H1 (cell line): ENCODE results near the gene FGGY. TPM values are rescaled to one million over a fixed set of nuclear protein-coding genes. Genes with fewer than 3 reads are reported as not detected.
A peak's percentile ranks its signal among the peaks of the same experiment; 100 is the strongest.

Experiments
- CTCF ChIA-PET: fragments of 300-600 bp; sonication (Branson Sonifier 250); formaldehyde crosslinking; loops from one replicate; lab custom pipeline; 2021; ENCODE audit not compliant: partially characterized antibody; lab: Charles Lee
- POLR2A ChIA-PET: fragments of 300-600 bp; sonication (Branson Sonifier 250); formaldehyde crosslinking; loops from one replicate; lab custom pipeline; 2021; ENCODE audit warnings: inconsistent platforms; ENCODE audit not compliant: partially characterized antibody; lab: Charles Lee
- DNase-seq, 2 experiments: peaks; one replicate each; pipeline versions ENCODE4 v3.0.0 to v3.0.0-alpha.2; 2010 to 2022; ENCODE audit warnings: low spot score in 2 of 2, low read depth in 1 of 2, mixed read lengths in 1 of 2
- FAIRE-seq: peaks from 2 replicates; lab custom pipeline; 2011; peaks lifted over from hg19 to GRCh38; lab: Jason Lieb, UNC
- H2AFZ ChIP-seq: 2 replicates; pipeline ENCODE4 v1.8.1; 2012; ENCODE audit warnings: low read length, inconsistent platforms
- H2AK5ac ChIP-seq: 2 replicates; pipeline ENCODE4 v1.6.1; 2013; ENCODE audit warnings: low read depth, low read length
- H2BK120ac ChIP-seq: replicated peaks from 2 replicates; pipeline ENCODE3; 2013; ENCODE audit warnings: low read depth, low read length, inconsistent platforms
- H2BK12ac ChIP-seq: 2 replicates; pipeline ENCODE4 v1.6.1; 2013; ENCODE audit warnings: low read depth, low read length
- H2BK15ac ChIP-seq: 2 replicates; pipeline ENCODE4 v1.6.1; 2013; ENCODE audit warnings: low read length
- H2BK20ac ChIP-seq: 2 replicates; pipeline ENCODE4 v1.6.1; 2013; ENCODE audit warnings: low read length
- H2BK5ac ChIP-seq: 2 replicates; pipeline ENCODE4 v1.6.1; 2013; ENCODE audit warnings: low read depth, low read length
- H3K14ac ChIP-seq: 2 replicates; pipeline ENCODE4 v1.6.1; 2013; ENCODE audit warnings: inconsistent platforms; ENCODE audit not compliant: insufficient read length
- H3K18ac ChIP-seq: 2 replicates; pipeline ENCODE4 v1.6.1; 2013; ENCODE audit warnings: low read length; ENCODE audit errors: extremely low read depth
- H3K23ac ChIP-seq: 2 replicates; pipeline ENCODE4 v1.6.1; 2013; ENCODE audit warnings: inconsistent platforms; ENCODE audit not compliant: insufficient read length
- H3K23me2 ChIP-seq: 2 replicates; pipeline ENCODE4 v1.6.1; 2013; ENCODE audit warnings: low read depth, low read length
- H3K27ac ChIP-seq: 2 replicates; pipeline ENCODE4 v1.6.1; 2011; ENCODE audit warnings: low read depth, low read length, inconsistent platforms
- H3K27me3 ChIP-seq, 4 experiments: replicated peaks in 1 of 4; 1 replicate in 1 of 4; 2 replicates in 3 of 4; pipeline versions ENCODE4 v1.6.1 to v1.8.1; 2011 to 2013; ENCODE audit warnings: low read length in 3 of 4, mild to moderate bottlenecking in 3 of 4, inconsistent platforms in 2 of 4, mixed read lengths in 2 of 4, moderate library complexity in 1 of 4; ENCODE audit not compliant: control insufficient read depth in 3 of 4, insufficient read depth in 3 of 4; ENCODE audit errors: extremely low read depth in 1 of 4
- H3K36me3 ChIP-seq, 4 experiments: 2 replicates each; pipeline versions ENCODE4 v1.6.1 to v1.8.1; 2011 to 2013; ENCODE audit warnings: mild to moderate bottlenecking in 4 of 4, low read length in 3 of 4, moderate library complexity in 2 of 4, control low read depth in 1 of 4, inconsistent platforms in 1 of 4; ENCODE audit not compliant: insufficient read depth in 4 of 4, control insufficient read depth in 2 of 4
- H3K4ac ChIP-seq: replicated peaks from 2 replicates; pipeline ENCODE3; 2013; ENCODE audit warnings: low read length, low read depth, mixed read lengths, inconsistent platforms; ENCODE audit not compliant: insufficient read length
- H3K4me1 ChIP-seq, 4 experiments: replicated peaks in 1 of 4; 1 replicate in 1 of 4; 2 replicates in 3 of 4; pipeline versions ENCODE4 v1.6.1 to v1.8.1; 2011 to 2013; ENCODE audit warnings: low read length in 3 of 4, inconsistent platforms in 2 of 4, mixed read lengths in 1 of 4; ENCODE audit not compliant: insufficient read depth in 4 of 4, control insufficient read depth in 3 of 4
- H3K4me2 ChIP-seq, 2 experiments: 2 replicates each; pipeline versions ENCODE4 v1.6.1 to v1.8.1; 2011 to 2013; ENCODE audit warnings: low read depth in 2 of 2, low read length in 2 of 2, control low read depth in 1 of 2, inconsistent platforms in 1 of 2, mild to moderate bottlenecking in 1 of 2; ENCODE audit not compliant: insufficient read depth in 1 of 2
- H3K4me3 ChIP-seq, 4 experiments: fragments of 200-600, 300-600 bp in 1 of 4; sonication (generic), shearing (Covaris generic), sonication (Bioruptor Twin) in 1 of 4; 2 replicates each; pipeline versions ENCODE4 v1.5.1 to v1.8.1; 2011 to 2016; ENCODE audit warnings: low read length in 4 of 4, low read depth in 3 of 4, control low read depth in 2 of 4, inconsistent platforms in 2 of 4, mild to moderate bottlenecking in 2 of 4, mixed read lengths in 1 of 4, moderate library complexity in 1 of 4; ENCODE audit not compliant: insufficient read depth in 2 of 4; ENCODE audit errors: extremely low read depth in 1 of 4
- H3K56ac ChIP-seq: replicated peaks from 2 replicates; pipeline ENCODE3; 2013; ENCODE audit warnings: low read depth, mild to moderate bottlenecking, mixed read lengths, low read length, inconsistent platforms; ENCODE audit not compliant: insufficient read length
- H3K79me1 ChIP-seq: 2 replicates; pipeline ENCODE4 v1.6.1; 2013; ENCODE audit warnings: low read depth, low read length, control low read depth
- H3K79me2 ChIP-seq, 2 experiments: 2 replicates each; pipeline versions ENCODE4 v1.6.1 to v1.8.1; 2012 to 2013; ENCODE audit warnings: low read length in 2 of 2, mild to moderate bottlenecking in 2 of 2, inconsistent platforms in 1 of 2; ENCODE audit not compliant: insufficient read depth in 2 of 2, control insufficient read depth in 1 of 2
- H3K9ac ChIP-seq, 4 experiments: replicated peaks in 1 of 4; 1 replicate in 1 of 4; 2 replicates in 3 of 4; pipeline versions ENCODE4 v1.6.1 to v1.8.1; 2011 to 2013; ENCODE audit warnings: low read depth in 3 of 4, low read length in 3 of 4, control low read depth in 2 of 4, mild to moderate bottlenecking in 2 of 4, moderate library complexity in 2 of 4, inconsistent platforms in 1 of 4; ENCODE audit errors: extremely low read depth in 1 of 4
- H3K9me3 ChIP-seq, 2 experiments: 2 replicates each; pipeline versions ENCODE4 v1.6.1 to v1.8.1; 2012 to 2013; ENCODE audit warnings: mild to moderate bottlenecking in 2 of 2, moderate library complexity in 2 of 2, control low read depth in 1 of 2, inconsistent platforms in 1 of 2, low read depth in 1 of 2, low read length in 1 of 2, mixed read lengths in 1 of 2; ENCODE audit not compliant: insufficient read depth in 2 of 2
- H4K20me1 ChIP-seq, 2 experiments: replicated peaks in 1 of 2; 2 replicates each; pipeline versions ENCODE3 to v1.8.1; 2011 to 2013; ENCODE audit warnings: inconsistent platforms in 2 of 2, low read length in 2 of 2, mild to moderate bottlenecking in 1 of 2; ENCODE audit not compliant: insufficient read depth in 2 of 2, control insufficient read depth in 1 of 2
- H4K5ac ChIP-seq: 2 replicates; pipeline ENCODE4 v1.6.1; 2013; ENCODE audit warnings: low read length, low read depth, mixed read lengths, inconsistent platforms; ENCODE audit not compliant: insufficient read length
- H4K8ac ChIP-seq: 2 replicates; pipeline ENCODE4 v1.8.0; 2013; ENCODE audit warnings: mild to moderate bottlenecking, moderate library complexity, low read length, inconsistent platforms; ENCODE audit not compliant: insufficient read depth; ENCODE audit errors: extremely low read depth
- H4K91ac ChIP-seq: replicated peaks from 2 replicates; pipeline ENCODE3; 2013; ENCODE audit warnings: low read length, mixed read lengths, inconsistent platforms; ENCODE audit not compliant: insufficient read length
- ASH2L ChIP-seq: fragments of 200-600, 300-600 bp; sonication (generic); IDR thresholded peaks from one replicate; pipeline ENCODE4 v1.7.1; 2017; ENCODE audit warnings: low read length
- BCL11A ChIP-seq, 2 experiments: IDR thresholded peaks; one replicate each; pipeline ENCODE4 v1.6.1; 2011; ENCODE audit warnings: low read depth in 2 of 2, low read length in 2 of 2, mild to moderate bottlenecking in 2 of 2
- CREB1 ChIP-seq: IDR thresholded peaks from 2 replicates; pipeline ENCODE4 v1.6.1; 2012; ENCODE audit warnings: inconsistent platforms
- HDAC2 ChIP-seq, 2 experiments: fragments of 300-600 bp in 1 of 2; sonication (generic) in 1 of 2; IDR thresholded peaks; 2 replicates each; pipeline ENCODE4 v1.6.1; 2011 to 2012; ENCODE audit warnings: low read depth in 2 of 2, low read length in 2 of 2, mild to moderate bottlenecking in 2 of 2, moderate library complexity in 2 of 2, borderline replicate concordance in 1 of 2, inconsistent platforms in 1 of 2
- NANOG ChIP-seq: IDR thresholded peaks from 2 replicates; pipeline ENCODE4 v1.6.1; 2011; ENCODE audit warnings: low read length, low read depth, mild to moderate bottlenecking, inconsistent platforms; ENCODE audit not compliant: insufficient read depth, poor library complexity, severe bottlenecking
- POLR2AphosphoS5 ChIP-seq: IDR thresholded peaks from 2 replicates; pipeline ENCODE4 v1.6.1; 2011; ENCODE audit warnings: low read depth, low read length
- POU5F1 ChIP-seq: IDR thresholded peaks from 2 replicates; pipeline ENCODE4 v1.6.1; 2011; ENCODE audit warnings: low read depth, mild to moderate bottlenecking, low read length, moderate library complexity
- RFX5 ChIP-seq: IDR thresholded peaks from 2 replicates; pipeline ENCODE4 v1.6.1; 2011; ENCODE audit warnings: low read depth, low read length, improper control_type of control experiment, borderline replicate concordance
- RNF2 ChIP-seq: fragments of 200-900, 300-1000 bp; sonication (generic); IDR thresholded peaks from 2 replicates; pipeline ENCODE4 v1.7.1; 2016; ENCODE audit warnings: borderline replicate concordance, low read depth, mild to moderate bottlenecking, antibody characterized with exemption, low read length; ENCODE audit not compliant: poor library complexity, severe bottlenecking; ENCODE audit errors: missing control alignments
- SP2 ChIP-seq: IDR thresholded peaks from 2 replicates; pipeline ENCODE4 v1.6.1; 2012; ENCODE audit warnings: mild to moderate bottlenecking, low read length, inconsistent platforms
- WGBS, 2 experiments: shearing (Covaris generic) in 1 of 2; methylation state at CpG; one replicate each; pipeline versions ENCODE4 v1.1.6 to v1.1.7; 2013 to 2015; ENCODE audit warnings: low lambda C conversion rate in 2 of 2, mixed read lengths in 2 of 2, inconsistent platforms in 1 of 2, low coverage in 1 of 2, missing lambda C conversion rate in 1 of 2; ENCODE audit not compliant: insufficient replicate concordance in 2 of 2, insufficient coverage in 1 of 2, insufficient read length in 1 of 2; ENCODE audit errors: extremely low coverage in 1 of 2, missing lambda C conversion rate in 1 of 2; 5-methylcytosine and 5-hydroxymethylcytosine counted together
- polyA plus RNA-seq, 7 experiments: library from polyadenylated mRNA; depleted of rRNA in 3 of 7; stranded (reverse) in 5 of 7; unstranded in 2 of 7; fragments of >200 nt in 5 of 7; fragments of 200-250 nt in 2 of 7; gene quantifications; 1 replicate in 5 of 7; 2 replicates in 1 of 7; 4 replicates in 1 of 7; pipeline versions ENCODE4 v1.2.1 to v1.2.3, GENCODE V29; 2011 to 2013; ENCODE audit warnings: missing spikeins in 2 of 7, mixed read lengths in 2 of 7
- total RNA-seq: library from RNA; stranded (reverse); fragmentation: NEBNext Ultra II Directional; extraction: Animal tissue kit (Norgen Biotek cat#: 25700); gene quantifications from 2 replicates; pipeline ENCODE4 v1.2.1, GENCODE V29; 2021
- TF ChIP-seq, protein P1 (sequence below): IDR thresholded peaks from 2 replicates; pipeline ENCODE4 v1.6.1; 2012; ENCODE audit warnings: low read length, inconsistent platforms

Gene FGGY
- total and polyA plus RNA-seq, 2 of the 8 experiments (the other 6 are each of a cell fraction or from before 2014, with no cell fraction given) = 10.3 to 12.5 TPM

DNA sequence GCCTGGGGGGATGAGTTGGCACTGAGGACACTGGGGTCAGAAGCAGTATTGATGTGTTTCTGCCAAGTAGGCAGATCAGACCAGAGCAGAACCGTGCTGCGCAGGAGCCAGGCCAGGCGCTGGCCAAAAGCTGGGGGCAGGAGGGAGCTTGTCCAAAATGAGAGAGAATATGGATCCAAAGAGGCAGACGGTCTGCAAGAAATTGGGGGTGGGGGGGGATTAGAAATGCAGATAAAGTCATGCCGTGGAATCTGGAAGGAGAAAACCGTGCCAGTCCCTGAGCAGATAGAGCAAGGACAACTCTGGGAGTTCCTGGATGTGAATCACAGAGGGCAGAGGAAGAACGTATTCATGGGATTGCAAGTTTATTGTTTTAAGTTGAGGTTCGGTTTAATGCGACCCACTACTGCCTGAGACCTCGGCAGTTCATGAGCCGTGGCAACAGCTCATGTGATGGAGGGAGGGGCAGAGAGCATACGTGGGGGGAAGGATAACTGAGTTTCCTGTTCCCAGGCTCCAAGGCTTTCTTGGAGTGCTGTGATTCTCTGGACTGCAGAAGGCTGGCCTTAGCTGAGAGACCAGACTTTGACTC, 224.0 kb downstream of the FGGY start:
- H3K4me3 ChIP-seq = no peak overlapping the region
- H2BK120ac ChIP-seq = no peak overlapping the region
- no peak overlapping the region for H3K9ac ChIP-seq
- no peaks in the 10 kb centered on the region for H3K9me3 ChIP-seq
- no peak overlapping the region for H4K8ac ChIP-seq
- no peak overlapping the region for H2BK15ac ChIP-seq
- H4K20me1 ChIP-seq = no peaks in the 10 kb centered on the region
- H2BK5ac ChIP-seq = 0 out of 2 replicates have a peak overlapping the region, but pooled peaks have one; percentile 35
- no peak overlapping the region for H2AK5ac ChIP-seq
- FAIRE-seq (no peak), DNase-seq (no peak)
- POLR2A ChIA-PET = no interaction called here
- no peaks in the 10 kb centered on the region for H3K79me1 ChIP-seq
- no peak overlapping the region for H3K4ac ChIP-seq
- H3K36me3 ChIP-seq = no peaks in the 10 kb centered on the region
- no peak overlapping the region for H4K5ac ChIP-seq
- no peaks in the 10 kb centered on the region for H3K4me1 ChIP-seq
- H3K23me2 ChIP-seq = no peaks in the 10 kb centered on the region
- H2BK20ac ChIP-seq = no peak overlapping the region
- H3K14ac ChIP-seq = no peak overlapping the region
- H4K91ac ChIP-seq = no peak overlapping the region
- H3K23ac ChIP-seq = no peak overlapping the region
- no peaks in the 10 kb centered on the region for H3K79me2 ChIP-seq
- CTCF ChIA-PET = interaction anchor here (0.7 to 1.3 kb wide), 4 partner anchors 9 to 81 kb away, joined by 3 read pairs; no protein-coding TSS in a partner anchor
- no peak overlapping the region for H3K56ac ChIP-seq
- 84% methylated on average over 12 of the region's 12 CpGs; no CpG with 5 or more reads in 1 of the 2 experiments for WGBS, 2 experiments
- no peak overlapping the region for H3K27ac ChIP-seq
- no peak overlapping the region for H3K4me2 ChIP-seq
- H2BK12ac ChIP-seq = no peak overlapping the region
- no peaks in the 10 kb centered on the region for H3K27me3 ChIP-seq
- H3K18ac ChIP-seq = no peak overlapping the region
- H2AFZ ChIP-seq = no peak overlapping the region
- TF ChIP-seq ASH2L (no peak), HDAC2 (IDR thresholded peaks at IDR 0.05; ENCODE audit: borderline replicate concordance in 1 of 2, low read depth in 2 of 2, low read length in 2 of 2) (no peak), NANOG (no peak), CREB1 (no peak), POU5F1 (no peak), RFX5 (no peak), RNF2 (no peak), POLR2AphosphoS5 (no peak), BCL11A (IDR thresholded peaks at IDR 0.05; ENCODE audit: low read depth in 2 of 2, low read length in 2 of 2) (no peak), SP2 (no peak)
- TF ChIP-seq, protein P1, sequence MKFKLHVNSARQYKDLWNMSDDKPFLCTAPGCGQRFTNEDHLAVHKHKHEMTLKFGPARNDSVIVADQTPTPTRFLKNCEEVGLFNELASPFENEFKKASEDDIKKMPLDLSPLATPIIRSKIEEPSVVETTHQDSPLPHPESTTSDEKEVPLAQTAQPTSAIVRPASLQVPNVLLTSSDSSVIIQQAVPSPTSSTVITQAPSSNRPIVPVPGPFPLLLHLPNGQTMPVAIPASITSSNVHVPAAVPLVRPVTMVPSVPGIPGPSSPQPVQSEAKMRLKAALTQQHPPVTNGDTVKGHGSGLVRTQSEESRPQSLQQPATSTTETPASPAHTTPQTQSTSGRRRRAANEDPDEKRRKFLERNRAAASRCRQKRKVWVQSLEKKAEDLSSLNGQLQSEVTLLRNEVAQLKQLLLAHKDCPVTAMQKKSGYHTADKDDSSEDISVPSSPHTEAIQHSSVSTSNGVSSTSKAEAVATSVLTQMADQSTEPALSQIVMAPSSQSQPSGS = no peak
